ENCODE data around the gene ACLY.
"Not testable (repeated sequence)": the region's sequence is repeated elsewhere in the genome, so short reads cannot be mapped to it uniquely, and the experiment has no call there.

The ACLY gene

GRCh38 chr17:41870097-41870496 lies 48.7 kb downstream of the ACLY start:
- FAIRE-seq, result no peak

- FAIRE-seq, result no peak
Measured at GRCh38 chr17:41869426-41869825, 49.3 kb downstream of the ACLY start.

- FAIRE-seq, result no peak
Measured at GRCh38 chr17:41868568-41868967, 50.2 kb downstream of the ACLY start.

GRCh38 chr17:41865596-41865893 lies 53.2 kb downstream of the ACLY start:
- FAIRE-seq, result no peak

DNA sequence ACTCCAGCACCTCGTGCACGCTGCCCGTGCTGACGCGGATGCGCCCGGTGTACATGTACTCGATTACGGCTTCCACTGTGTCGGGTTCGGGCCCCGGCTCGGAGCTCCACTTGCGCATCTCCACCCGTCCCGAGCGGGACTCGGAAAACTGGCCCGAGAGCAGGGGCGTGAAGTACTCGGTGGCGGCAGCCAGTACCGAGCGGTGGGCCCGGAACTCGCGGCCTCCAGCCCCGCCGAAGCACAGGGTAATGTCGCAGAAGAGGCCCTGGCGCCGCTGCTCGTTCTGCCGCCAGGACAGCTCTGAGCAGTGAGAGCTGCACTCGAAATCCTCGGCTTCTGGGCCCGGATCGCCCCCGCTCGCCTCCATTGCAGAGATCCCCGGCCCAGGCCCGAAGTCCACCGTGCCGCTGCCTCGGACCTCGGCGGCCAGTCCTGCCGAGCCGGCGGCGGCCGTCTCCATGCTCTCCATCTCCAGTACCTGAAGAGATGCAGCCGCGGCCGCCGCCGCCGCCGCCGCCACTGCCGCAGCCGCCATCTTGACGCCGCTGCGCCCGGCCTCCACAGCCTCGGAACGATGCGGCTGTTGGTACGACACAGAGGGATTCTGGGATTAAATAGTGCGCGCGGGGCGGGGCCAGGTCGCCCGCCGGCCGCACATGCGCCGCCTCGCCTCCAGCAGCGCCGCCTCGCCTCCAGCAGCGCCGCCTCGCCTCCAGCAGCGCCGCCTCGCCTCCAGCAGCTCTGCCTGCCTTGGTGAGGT lies 53.7 kb downstream of the ACLY start, which contains the start of gene KLHL11:
TSS of gene KLHL11 (minus strand) at position 588 of the 760 bp plus-strand sequence. CDS start at position 535, 53 bp downstream.
- no peak for FAIRE-seq

- no peak for FAIRE-seq
Measured at GRCh38 chr17:41864498-41864835, 54.3 kb downstream of the ACLY start.

DNA sequence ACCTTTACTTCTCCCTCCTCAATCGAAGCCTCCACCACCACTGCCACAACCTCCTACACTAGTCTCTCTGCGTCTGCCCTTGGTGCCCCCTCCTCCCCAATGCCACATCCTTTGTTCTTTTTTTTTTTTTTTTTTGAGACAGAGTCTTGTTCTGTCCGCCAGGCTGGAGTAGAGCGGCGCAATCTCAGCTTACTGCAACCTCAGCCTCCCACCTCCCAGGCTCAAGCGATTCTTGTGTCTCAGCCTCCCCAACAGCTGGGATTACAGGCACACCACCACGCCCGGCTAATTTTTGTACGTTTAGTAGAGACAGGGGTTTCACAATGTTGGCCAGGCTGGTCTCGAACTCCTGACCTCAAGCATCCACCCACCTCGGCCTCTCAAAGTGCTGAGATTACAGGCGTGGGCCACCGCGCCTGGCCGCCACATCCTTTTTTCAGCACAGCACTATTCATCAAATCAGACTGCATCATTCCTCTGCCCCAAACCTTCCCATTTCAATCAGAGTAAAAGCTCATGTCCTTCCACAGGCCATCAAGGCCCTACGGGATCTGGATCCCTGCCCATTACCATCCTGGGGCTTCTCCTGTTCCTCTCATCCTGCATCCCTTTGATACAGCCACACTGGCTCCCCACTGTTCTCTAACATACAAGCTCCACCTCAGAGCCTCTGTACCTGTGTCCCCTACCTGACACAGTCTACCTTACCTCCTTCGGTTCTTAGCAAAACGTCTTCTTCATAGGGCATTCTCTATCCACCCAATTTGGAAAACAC lies 55.5 kb downstream of the ACLY start:
- no peak for FAIRE-seq

DNA sequence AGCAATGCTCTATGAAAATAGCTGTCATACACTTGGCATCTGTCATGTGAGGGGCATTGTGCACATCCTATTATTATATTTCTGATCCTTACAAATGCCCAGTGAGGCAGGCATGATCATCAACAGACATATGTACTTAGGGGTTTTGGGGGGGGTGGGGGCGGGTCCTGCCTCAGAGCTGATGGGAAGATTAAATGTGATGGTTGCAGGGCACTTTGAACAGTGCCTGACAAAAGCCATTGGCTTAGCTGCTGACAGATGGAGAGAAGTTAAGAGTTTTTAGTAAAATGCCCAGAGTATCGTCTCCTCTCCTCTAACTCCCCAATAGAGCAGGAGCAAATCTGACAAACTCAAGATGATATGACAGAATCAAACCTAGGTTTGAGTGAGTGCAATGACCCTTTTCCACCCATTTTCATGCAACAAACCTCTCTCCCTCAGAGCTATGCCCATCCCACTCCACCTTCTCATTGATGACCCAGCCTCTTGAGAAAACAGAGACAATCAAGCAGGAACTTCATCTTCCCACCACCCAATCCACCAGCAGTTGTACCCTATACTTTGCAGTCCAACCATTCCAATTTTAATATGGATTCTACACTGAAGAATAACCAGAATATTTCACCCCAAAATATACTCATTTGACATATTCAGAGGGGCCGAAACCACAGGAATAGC lies 58.4 kb downstream of the ACLY start:
- no peak for FAIRE-seq

DNA sequence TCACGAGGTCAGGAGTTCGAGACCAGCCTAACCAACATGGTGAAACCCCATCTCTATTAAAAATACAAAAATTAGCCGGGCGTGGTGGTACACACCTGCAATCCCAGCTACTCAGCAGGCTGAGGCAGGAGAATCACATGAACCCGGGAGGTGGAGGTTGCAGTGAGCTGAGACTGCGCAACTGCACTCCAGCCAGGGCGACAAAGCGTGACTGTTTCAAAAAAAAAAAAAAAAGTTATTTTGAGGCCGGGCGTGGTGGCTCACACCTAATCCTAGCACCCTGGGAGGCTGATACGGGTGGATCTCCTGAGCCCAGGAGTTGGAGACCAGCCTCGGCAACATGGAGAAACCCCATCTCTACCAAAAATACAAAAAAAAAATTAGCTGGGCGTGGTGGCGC lies 67.4 kb downstream of the ACLY start:
- FAIRE-seq, result not testable (repeated sequence)

GRCh38 chr17:41849251-41849990 lies 69.3 kb downstream of the ACLY start:
- no peak for FAIRE-seq

GRCh38 chr17:41848788-41849187 lies 70.0 kb downstream of the ACLY start:
- no peak for FAIRE-seq

- no peak for FAIRE-seq
Measured at GRCh38 chr17:41844971-41845370, 73.8 kb downstream of the ACLY start.

DNA sequence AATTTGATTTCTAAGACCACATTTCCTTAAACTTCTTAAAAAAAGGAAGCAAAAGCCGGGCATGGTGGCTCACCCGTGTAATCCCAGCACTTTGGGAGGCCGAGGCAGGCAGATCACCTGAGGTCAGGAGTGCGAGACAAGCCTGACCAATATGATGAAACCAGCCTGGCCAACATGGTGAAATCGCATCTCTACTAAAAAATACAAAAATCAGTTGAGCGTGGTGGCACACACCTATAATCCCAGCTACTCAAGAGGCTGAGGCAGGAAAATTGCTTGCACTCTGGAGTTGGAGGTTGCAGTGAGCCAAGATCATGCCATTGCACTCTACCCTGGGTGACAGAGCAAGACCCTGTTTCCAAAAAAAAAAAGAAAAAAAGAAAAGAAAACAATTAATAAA lies 78.0 kb downstream of the ACLY start:
- FAIRE-seq, result not testable (repeated sequence)

DNA sequence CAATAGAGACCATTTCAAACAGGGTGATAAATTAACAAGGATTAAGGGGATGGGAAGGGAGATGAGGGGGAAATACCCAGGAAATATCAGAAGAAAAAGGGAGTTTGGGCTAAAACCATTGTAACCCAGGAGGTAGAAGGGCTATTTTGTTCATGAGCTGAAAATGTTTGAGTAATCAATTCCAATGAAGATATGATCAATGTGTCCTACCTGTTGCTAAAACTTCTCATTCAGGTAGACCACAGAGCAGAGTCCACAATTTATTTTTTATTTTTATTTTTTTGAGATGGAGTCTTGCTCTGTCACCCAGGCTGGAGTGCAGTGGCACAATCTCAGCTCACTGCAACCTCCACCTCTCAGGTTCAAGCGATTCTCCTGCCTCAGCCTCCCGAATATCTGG lies 79.3 kb downstream of the ACLY start:
- FAIRE-seq, result not testable (repeated sequence)

DNA sequence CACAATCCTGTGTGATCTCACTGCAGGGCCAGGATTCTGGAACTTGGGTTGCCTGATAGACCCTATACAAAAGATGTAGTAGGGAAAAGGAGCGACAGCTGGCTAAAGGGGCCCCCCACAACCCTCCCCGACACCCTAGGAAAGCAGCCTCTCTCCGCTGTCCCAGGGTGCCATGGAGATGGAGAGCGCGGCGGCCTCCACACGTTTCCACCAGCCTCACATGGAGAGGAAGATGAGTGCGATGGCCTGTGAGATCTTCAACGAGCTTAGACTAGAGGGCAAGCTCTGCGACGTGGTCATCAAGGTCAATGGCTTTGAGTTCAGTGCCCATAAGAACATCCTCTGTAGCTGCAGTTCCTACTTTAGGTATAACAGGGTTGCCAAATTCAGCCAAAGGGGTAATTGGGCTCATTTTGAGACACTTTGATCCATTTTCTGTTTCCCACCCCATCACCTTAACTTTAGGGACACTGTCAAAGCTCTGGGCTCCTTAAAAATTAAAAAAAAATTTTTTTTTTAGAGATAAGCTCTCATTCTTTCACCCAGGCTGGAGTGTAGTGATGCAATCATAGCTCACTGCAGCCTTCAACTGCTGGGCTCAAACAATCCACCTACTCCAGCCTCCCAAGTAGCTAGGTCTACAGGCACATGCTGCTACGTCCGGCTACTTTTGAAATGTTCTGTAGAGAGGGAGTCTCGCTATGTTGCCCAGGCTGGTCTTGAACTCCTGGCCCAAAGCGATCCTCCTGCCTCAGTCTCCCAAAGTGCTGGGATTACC lies 80.8 kb downstream of the ACLY start, which contains the start of gene KLHL10:
TSS of gene KLHL10 (plus strand) at position 65 of the 778 bp plus-strand sequence. CDS start at position 173, 108 bp downstream.
- FAIRE-seq, result no peak

GRCh38 chr17:41836550-41837196 lies 82.1 kb downstream of the ACLY start:
- FAIRE-seq, result no peak

- no peak for FAIRE-seq
Measured at GRCh38 chr17:41835800-41836549, 82.8 kb downstream of the ACLY start, which contains the start of gene NT5C3B. Gene NT5C3B, minus strand, starts transcription at chr17:41836232. Its CDS starts 39 bp downstream, at chr17:41836193.

DNA sequence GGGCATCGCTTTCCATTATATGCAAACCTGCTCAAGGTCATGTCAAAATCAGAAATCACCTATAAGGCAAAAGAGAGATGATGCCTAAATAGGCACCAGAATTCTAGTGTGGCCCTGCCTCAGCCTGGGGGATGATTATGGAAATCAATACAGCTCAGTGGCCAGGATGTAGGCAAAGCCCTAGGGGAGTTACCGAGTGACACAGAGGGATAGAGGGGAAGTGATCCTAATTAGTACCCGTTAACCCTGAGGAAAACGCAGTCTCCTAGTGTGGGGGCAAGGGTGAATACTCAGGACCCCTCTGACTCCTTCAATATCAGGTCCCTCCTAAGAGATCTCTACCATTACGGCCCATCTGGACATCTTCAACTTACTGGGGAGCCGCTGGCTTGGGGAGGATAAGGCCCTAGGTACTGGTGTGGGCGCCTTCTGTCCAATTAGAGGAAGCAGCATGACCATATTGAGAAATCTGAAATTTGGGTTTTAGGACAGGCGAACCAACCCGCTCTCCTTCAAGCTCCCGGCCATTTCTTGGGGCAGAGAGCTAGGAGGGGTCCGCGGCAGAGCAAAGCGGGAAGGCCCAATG lies 83.4 kb downstream of the ACLY start:
- no peak for FAIRE-seq

- not testable (repeated sequence) for FAIRE-seq
Measured at GRCh38 chr17:41829961-41830360, 88.8 kb downstream of the ACLY start.

DNA sequence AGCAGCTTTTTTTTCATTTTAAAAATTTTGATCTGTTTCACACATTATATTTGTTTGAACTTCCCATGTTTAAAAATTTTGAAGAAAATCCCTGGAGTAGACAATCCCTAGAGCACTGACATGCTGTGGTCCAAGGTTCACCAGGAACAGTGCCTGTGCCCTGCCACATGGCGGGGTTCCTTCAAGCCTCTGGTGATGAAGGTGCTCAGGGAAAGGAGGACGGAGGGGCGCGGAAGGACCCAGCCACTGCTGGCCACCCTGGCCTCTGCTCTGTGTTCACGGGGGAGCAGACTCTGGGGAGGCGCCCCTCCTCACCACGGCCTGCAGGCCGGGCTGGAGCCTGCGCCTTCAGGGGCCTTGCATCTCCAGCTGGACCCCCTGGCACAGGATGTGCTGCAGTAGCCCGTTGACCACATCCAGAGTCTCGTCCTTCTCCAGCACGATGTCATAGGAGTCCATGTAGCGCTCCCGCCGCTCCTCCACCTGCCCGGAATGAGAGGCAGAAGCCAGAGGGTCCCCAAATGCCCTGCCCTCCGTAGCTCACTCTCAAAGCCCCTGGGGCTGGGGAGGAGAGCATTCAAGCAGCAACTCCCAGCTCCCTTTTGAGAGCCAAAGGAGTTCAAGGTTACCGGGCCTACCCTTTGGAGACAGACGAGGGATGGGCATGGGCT lies 93.4 kb downstream of the ACLY start:
- FAIRE-seq, result no peak

Measured in endometrium (tissue), 2 donors.